Cerebellar cortex (tissue), 1 donor: ENCODE data around the gene EDC3.
"Not testable (repeated sequence)": the region's sequence is repeated elsewhere in the genome, so short reads cannot be mapped to it uniquely, and the experiment has no call there.

Experiments used
- DNase-seq: peaks from one replicate; pipeline ENCODE4 v3.0.0-alpha.2; 2015; ENCODE audit warnings: low spot score

Gene EDC3, protein sequence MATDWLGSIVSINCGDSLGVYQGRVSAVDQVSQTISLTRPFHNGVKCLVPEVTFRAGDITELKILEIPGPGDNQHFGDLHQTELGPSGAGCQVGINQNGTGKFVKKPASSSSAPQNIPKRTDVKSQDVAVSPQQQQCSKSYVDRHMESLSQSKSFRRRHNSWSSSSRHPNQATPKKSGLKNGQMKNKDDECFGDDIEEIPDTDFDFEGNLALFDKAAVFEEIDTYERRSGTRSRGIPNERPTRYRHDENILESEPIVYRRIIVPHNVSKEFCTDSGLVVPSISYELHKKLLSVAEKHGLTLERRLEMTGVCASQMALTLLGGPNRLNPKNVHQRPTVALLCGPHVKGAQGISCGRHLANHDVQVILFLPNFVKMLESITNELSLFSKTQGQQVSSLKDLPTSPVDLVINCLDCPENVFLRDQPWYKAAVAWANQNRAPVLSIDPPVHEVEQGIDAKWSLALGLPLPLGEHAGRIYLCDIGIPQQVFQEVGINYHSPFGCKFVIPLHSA

DNA sequence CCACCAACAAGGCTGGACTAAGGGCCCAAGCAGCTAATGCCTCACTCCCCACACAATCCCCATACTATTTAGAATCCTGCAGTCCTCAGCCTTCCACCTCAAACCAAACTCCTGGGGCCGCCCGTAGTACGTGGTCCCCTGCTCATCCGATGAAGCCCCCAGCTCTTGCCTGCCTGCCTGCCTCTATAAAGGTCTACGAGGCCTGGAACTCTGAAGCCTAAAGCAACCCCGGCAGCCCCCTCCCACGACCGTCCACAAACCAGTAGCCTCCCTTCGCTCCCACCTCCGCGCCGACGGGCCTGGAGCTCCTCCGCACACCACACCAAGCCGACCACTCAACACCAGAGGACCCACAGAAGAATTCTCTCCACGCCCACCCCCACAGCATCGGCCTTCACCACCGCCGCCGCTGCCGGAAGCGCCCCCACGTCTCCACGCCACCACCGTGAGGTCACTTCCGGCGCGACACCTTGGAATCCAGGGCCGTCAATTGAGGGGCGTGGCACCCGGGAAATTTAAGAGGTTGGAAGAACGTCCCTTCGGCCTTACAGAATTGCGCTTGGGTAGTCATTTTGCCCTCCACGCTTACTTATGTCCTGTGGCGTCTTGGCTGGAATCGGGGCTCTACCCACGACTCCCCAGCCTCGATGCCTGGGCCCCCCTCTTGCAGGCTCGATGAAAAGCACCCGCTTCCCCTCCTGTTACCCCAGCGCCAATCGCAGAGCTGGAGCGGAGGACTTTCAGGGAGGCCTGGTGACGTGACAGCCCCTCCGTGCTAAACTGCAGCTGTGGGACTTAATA is at the start of gene EDC3:
Gene EDC3, minus strand, starts transcription at position 428 of the 801 bp plus-strand sequence. CDS start 20,900 bp downstream, outside the sequence.
- peak; percentile 91 for DNase-seq

DNA sequence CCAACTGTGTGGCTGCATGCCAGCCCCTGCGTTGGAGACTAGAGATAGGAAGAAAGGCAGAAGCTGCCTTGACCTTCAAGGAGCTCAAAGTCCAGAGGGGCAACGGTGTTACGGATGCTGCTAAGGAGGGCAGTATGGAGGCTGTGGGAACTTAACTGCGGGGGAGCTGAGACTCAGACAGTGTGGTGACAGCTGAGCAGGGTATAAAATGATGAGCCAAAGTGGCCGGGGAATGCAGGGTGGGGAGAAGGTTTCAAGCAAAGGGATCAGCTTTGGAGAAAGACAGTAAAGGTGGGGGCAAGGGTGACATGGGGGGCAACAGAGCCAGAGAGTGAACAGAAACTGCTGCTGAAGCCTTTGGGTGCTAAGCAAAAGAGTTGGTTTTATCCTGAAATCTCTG is 46.6 kb upstream of the EDC3 start:
- no peak for DNase-seq

DNA sequence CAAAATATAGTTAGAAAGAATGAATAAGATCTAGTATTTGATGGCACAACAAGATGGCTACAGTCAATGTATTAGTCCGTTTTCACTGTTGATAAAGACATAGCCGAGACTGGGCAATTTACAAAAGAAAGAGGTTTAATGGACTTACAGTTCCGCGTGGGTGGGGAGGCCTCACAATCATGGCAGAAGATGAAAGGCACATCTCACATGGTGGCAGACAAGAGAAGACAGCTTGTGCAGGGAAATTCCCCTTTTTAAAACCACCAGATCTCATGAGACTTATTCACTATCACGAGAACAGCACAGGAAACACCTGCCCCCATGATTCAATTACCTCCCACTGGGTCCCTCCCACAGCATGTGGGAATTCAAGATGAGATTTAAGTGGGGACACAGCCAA is 42.4 kb upstream of the EDC3 start:
- DNase-seq: not testable (repeated sequence)

DNA sequence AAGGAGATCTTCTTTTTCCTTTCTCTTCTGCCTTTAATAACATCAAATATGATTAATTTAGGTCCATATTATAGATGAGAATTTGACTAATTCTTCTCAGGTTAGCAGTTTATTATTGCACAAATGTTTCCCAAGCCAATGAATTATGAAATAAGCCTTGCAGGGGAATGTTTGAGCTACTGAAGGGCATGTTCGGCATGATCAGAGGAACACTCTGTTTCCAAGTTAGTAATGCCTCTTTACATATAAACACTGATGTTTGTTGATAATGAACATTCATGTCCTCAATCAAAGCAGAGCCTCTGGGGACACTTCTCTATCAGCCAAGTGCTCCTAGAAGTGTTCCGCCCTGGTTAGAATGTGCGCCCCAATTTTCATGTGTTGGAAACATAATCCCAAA is 39.5 kb upstream of the EDC3 start:
- no peak for DNase-seq

DNA sequence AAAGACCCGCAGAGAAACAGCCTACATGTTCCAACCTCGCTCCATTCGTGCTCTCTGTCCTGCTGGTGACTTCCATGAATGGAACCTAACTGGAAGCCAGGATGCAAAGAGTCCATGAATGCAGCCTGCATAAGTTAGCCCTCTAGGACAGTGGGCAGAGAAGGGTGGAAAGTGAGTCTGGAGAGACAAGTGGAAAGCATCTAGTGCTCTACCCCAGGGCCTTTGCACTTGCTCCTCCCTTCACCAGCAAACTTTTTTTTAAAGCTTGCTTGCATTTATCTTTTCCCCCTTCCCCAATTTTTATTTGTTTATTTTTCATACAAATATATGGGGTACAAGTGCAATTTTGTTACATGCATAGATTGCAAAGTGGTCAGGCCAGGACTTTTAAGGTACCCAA is 37.4 kb upstream of the EDC3 start:
- no peak for DNase-seq

DNA sequence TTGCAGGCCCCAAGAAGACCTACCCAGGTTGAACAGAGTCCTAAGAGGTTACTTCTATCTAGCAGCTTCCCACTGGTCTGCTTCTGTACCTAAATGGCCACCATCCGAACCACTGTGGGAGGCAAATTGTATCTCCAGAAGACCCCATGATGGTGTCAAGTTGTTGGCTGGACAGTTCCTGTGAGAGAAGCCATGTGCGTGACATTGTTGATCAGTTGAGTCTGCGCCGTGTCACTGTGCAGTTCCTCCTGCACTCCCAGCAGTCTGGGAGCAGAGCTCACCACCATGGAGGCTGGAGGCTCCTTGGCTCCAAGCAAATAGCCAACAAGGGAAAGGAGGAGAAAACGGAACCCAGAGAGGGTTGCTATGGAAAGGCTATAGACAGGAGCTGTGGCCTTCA is 37.0 kb upstream of the EDC3 start:
- no peak for DNase-seq

DNA sequence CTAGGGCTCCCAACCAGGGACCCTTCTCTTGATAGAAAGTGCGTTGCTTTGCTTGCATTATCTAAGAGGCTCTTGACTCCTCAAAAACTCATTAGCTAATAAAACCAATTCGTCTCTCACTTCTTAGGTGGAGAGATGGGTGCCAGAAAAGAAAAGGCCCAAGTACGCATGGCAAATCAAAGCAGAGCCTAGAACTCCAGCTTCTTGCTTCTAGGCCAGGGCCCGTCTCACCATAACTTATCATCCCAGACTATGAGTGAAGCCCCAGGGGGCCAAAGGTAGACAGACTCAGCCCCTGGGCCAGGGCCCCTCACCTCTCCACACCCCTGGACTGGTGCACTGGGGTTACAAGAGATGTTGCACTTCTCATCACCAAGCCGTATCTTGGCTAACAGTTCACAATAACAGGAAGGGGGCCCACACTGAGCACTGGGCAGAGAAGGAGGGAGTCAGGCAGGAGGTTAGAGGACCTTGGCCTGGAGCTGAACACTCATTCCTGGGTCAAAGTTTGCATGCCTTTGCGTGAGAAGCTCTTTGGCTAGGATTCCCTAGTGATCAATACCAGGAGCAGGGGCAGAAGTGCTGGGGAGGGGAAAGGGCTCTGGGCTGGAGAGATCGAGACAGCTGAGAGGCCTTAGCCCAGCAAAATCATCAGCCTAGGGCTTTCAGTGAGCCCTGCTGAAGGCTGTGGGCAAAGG is 34.9 kb upstream of the EDC3 start:
- no peak for DNase-seq

DNA sequence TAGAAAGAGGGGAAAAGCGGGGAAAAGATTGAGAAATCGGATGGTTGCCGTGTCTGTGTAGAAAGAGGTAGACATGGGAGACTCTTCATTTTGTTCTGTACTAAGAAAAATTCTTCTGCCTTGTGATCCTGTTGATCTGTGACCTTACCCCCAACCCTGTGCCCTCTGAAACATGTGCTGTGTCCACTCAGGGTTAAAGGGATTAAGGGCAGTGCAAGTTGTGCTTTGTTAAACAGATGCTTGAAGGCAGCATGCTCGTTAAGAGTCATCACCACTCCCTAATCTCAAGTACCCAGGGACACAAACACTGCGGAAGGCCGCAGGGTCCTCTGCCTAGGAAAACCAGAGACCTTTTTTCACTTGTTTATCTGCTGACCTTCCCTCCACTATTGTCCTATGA is 33.5 kb upstream of the EDC3 start:
- DNase-seq: not testable (repeated sequence)

DNA sequence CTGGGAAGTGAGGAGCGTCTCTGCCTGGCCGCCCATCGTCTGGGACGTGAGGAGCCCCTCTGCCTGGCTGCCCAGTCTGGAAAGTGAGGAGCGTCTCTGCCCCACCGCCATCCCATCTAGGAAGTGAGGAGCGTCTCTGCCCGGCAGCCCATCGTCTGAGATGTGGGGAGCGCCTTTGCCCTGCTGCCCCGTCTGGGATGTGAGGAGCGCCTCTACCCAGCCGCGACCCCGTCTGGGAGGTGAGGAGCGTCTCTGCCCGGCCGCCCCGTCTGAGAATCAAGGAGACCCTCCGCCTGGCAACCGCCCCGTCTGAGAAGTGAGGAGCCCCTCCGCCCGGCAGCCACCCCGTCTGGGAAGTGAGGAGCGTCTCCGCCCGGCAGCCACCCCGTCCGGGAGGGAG is 32.9 kb upstream of the EDC3 start:
- DNase-seq: not testable (repeated sequence)

DNA sequence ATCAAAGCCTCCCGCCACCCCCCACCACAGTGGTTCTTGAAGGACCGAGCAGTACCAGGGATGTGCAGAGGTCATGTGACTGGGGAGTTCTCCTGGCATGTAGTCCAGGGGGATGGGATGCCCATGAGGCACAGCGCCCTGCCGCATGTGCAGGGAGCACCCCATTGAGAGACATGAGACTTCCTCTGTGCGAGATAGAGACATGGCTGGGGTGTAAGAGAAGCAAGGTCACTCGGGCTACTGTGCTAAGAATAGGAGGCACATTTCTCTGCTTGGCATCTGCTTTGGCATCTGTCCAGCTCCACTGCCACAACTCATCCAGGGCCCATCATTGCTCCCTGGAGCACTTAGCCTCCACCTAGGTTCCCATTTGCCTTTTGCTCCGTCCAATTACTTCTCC is 31.9 kb upstream of the EDC3 start:
- DNase-seq: no peak

DNA sequence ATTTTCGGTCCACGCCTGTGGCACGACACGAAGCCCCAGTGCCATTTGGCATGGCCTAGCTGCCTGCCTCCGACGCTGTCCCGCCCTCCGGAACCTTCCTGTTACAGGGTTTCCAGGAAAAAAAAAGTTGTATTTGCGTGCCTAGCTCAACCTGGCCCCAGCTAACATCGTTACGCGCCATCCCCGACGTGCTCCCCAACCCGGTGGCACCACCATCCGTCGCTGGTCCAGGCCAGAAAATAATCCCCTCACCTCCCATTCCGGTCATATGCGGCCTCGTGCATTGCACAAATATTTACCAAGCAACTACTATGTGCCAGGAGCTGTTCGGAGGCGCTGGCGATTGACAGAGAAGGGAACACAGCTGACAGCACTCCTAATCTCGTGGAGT is 30.9 kb upstream of the EDC3 start:
- no peak for DNase-seq

DNA sequence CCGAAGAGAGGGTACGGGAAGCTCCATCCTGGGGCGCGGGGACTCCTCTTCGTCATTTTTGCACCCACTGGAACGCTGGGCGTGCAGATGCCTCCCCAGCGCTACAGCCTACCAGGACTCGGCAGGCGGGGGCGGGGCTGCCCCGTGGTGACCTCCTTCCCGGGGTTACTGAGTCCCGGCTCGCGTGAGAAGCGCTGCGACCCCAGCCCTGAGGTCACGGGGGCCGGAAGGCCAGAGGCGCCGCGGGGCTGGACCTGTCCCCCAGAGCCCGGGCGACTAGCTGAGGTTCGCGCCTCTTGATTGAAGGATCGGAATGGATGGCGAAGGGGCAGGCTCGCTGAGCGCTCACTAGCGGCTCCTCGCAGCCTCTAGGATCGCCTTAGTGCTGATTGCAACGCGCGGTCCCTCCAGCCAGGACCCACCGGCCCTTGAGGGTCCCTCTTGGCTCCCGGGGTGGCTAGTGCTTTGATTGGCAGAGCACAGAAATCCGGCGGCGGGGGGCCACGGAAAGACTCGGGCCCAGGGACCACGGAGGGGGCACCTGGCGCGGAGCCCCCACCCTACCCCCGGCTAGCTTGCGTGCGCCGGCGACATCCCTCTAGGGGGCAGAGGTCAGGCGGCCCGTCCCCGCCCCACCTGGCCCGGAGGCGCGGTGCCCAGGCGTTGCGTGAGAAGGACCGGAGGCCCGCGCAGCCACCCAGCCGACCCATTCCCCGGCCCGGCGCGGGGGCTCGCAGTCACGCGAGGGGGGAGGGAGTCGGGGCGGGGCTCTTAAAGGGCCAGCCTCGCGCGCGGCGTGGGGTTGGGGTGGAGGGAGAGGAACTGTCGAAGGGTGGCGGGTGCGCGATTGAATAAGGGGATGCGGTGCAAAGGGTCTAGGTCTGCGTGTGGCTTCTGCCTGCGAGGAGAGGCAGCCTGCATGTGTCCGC is 30.3 kb upstream of the EDC3 start:
- peak; percentile 14 for DNase-seq

DNA sequence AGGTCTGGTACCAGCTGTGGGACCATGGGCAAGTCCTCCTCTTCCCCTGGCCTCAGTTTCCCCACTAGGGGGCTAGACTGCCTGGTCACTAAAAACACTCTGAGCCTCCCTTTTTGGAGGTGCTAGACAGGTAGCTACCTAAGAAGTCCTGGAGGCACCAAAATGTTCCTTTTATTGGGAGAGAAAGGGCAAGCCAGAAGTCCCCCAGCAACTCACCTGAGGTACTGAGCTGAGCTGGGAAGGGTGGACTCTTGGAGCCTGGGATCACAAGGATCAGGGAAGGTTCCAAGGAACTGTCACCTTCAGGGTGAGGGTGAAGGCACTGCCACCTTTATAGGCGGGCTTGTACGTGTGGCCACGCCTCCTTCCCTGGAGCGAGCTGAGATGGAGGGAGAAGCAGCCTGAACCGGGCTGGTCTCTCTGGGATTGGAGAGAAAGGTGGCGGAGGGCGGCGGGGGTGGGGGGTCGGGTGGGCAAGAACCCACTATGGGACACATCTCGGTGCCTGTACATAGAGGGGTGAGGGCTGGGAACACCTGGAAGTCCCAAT is 29.5 kb upstream of the EDC3 start, which contains the start of gene CYP1A1:
Gene CYP1A1, minus strand, starts transcription at position 304 of the 550 bp plus-strand sequence. CDS start 2,431 bp downstream, outside the sequence.
- peak; percentile 51 for DNase-seq

DNA sequence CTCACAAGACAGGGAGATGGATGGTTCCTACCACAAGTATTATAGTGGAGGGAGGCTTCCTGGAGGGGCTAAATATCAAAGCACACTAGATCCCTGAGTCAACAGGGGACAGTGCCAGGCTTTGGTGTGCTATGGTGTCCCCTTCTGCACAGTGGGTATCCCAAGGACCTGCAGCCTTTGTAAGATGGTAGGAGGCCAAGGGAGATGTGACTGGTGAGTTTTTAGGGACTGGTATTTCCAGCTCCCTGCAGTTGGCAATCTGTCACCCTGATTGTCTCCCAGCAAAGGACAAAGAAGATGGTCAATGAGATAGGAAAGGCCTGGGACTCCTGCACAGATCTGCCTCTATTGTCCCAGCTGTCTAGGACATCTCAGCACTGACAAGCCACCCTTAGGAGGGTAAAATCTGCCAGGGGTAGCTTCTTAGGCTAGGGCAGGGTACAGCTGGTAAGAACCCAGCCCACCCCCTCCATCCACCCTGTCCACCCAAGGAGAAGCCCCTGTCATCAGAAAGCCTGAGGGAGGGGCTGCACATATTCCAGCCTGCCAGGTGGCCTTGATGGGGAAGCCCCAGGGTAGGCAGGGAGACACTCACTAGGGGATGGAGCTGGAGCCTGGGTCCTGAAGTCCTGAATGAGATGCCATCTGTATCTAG is 28.9 kb upstream of the EDC3 start:
- DNase-seq: no peak

DNA sequence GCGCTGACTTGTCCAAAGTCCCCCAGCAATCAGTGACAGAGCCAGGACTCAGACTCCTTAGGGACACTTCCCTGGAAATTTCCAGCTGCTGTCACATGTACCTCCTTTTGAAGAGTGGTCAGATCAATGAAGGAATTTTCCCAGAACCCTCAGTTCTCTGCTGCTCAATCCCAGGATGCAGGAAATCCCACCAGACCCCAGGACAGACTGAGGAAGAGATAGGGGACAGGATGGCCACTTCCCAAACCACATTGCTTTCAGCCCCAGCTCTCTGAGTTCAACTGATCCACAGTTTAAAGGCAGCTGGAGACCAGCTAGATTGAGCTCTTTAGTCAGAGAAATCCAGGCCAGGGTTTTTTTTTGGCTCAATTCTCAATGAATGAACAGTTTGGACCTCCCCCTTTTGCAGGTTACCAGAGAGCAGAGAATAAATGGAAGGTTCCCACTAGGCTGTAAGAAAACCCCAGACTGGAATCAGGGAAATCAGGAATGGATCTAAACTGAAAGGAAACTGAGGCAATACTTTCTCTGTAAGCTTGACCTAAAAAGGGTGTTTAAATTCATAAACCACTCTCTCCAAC is 28.0 kb upstream of the EDC3 start:
- DNase-seq: peak; percentile 88

DNA sequence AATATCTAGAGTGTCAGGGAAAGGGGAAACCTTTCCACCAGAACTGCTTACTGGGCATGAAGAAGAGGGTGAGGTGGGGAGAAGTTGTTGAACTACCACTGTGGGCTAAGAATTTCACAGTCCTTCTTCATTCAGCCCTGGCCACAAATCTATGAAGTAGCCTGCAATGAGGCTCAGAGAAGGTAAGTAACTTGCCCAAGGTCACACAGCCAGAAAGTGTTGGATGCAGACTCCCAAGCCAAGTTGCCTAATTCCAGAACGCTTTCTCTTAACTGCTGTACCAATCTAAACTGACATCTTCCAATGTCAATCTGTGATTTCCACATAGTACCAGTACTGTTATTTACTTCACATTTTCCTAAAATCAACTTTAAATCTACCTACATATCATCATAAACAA is 27.4 kb upstream of the EDC3 start:
- DNase-seq: no peak

DNA sequence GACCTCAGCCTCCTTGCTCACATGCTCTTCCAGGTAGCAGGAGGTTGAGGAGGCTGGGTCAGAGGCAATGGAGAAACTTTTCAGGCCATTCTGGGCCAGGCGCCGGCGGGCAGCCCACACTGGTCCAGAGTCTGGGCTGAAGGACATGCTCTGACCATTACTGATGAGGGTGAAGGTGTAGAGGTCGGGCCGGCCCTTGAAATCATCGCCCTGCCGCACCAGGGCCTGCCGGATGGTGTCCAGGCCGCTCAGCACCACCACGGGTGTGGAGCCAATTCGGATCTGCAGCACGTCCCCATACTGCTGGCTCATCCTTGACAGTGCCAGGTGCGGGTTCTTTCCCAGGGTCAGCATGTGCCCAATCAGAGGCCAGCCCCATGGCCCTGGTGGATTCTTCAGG is 26.8 kb upstream of the EDC3 start:
- no peak for DNase-seq

DNA sequence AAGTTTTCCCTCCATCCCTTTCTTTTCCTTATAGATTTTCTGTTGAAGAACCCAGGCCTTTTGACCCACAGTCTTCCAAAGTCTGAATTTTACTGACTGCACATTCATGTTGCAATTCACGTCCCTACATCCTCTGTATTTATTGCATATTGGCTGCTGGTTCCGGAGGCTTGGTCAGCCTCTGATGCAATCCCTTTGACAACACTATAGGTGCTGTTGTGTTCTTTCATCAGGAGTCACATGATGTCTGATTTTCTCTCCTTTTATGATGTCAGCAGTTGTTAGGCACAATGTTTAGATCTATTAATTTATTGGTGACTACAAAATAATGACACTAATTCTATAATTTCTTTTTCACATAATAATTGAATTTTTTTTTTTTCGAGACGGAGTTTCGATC is 20.8 kb upstream of the EDC3 start:
- DNase-seq: no peak

DNA sequence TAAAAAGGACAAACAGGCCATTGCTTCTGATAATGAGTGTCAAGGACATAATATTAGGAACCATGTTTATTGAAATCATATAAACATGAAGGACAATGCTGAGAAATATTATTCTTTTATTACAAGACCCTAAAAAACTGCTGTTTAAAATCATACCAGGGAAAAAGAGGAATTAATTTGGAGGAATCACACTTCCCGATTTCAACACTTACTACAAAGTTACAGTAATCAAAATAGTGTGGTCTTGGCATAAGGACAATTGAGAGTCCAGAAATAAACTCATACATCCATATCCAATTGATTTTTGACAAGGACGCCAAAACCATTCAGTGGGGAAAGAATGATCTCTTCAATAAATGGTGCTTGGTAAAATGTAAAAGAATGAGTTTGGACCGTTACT is 16.5 kb upstream of the EDC3 start:
- no peak for DNase-seq
